H1 (cell line): ENCODE results near the gene GYS2. TPM values are rescaled to one million over a fixed set of nuclear protein-coding genes. Genes with fewer than 3 reads are reported as not detected.

Source experiments
- CTCF ChIA-PET: fragments of 300-600 bp; sonication (Branson Sonifier 250); formaldehyde crosslinking; loops from one replicate; lab custom pipeline; 2021; ENCODE audit not compliant: partially characterized antibody; lab: Charles Lee
- POLR2A ChIA-PET: fragments of 300-600 bp; sonication (Branson Sonifier 250); formaldehyde crosslinking; loops from one replicate; lab custom pipeline; 2021; ENCODE audit warnings: inconsistent platforms; ENCODE audit not compliant: partially characterized antibody; lab: Charles Lee
- DNase-seq, 2 experiments: peaks; one replicate each; pipeline versions ENCODE4 v3.0.0 to v3.0.0-alpha.2; 2010 to 2022; ENCODE audit warnings: low spot score in 2 of 2, low read depth in 1 of 2, mixed read lengths in 1 of 2
- FAIRE-seq: peaks from 2 replicates; lab custom pipeline; 2011; peaks lifted over from hg19 to GRCh38; lab: Jason Lieb, UNC
- H2AFZ ChIP-seq: 2 replicates; pipeline ENCODE4 v1.8.1; 2012; ENCODE audit warnings: low read length, inconsistent platforms
- H2AK5ac ChIP-seq: 2 replicates; pipeline ENCODE4 v1.6.1; 2013; ENCODE audit warnings: low read depth, low read length
- H2BK120ac ChIP-seq: replicated peaks from 2 replicates; pipeline ENCODE3; 2013; ENCODE audit warnings: low read depth, low read length, inconsistent platforms
- H2BK12ac ChIP-seq: 2 replicates; pipeline ENCODE4 v1.6.1; 2013; ENCODE audit warnings: low read depth, low read length
- H2BK15ac ChIP-seq: 2 replicates; pipeline ENCODE4 v1.6.1; 2013; ENCODE audit warnings: low read length
- H2BK20ac ChIP-seq: 2 replicates; pipeline ENCODE4 v1.6.1; 2013; ENCODE audit warnings: low read length
- H2BK5ac ChIP-seq: 2 replicates; pipeline ENCODE4 v1.6.1; 2013; ENCODE audit warnings: low read depth, low read length
- H3K14ac ChIP-seq: 2 replicates; pipeline ENCODE4 v1.6.1; 2013; ENCODE audit warnings: inconsistent platforms; ENCODE audit not compliant: insufficient read length
- H3K18ac ChIP-seq: 2 replicates; pipeline ENCODE4 v1.6.1; 2013; ENCODE audit warnings: low read length; ENCODE audit errors: extremely low read depth
- H3K23ac ChIP-seq: 2 replicates; pipeline ENCODE4 v1.6.1; 2013; ENCODE audit warnings: inconsistent platforms; ENCODE audit not compliant: insufficient read length
- H3K23me2 ChIP-seq: 2 replicates; pipeline ENCODE4 v1.6.1; 2013; ENCODE audit warnings: low read depth, low read length
- H3K27ac ChIP-seq: 2 replicates; pipeline ENCODE4 v1.6.1; 2011; ENCODE audit warnings: low read depth, low read length, inconsistent platforms
- H3K27me3 ChIP-seq, 4 experiments: replicated peaks in 1 of 4; 1 replicate in 1 of 4; 2 replicates in 3 of 4; pipeline versions ENCODE4 v1.6.1 to v1.8.1; 2011 to 2013; ENCODE audit warnings: low read length in 3 of 4, mild to moderate bottlenecking in 3 of 4, inconsistent platforms in 2 of 4, mixed read lengths in 2 of 4, moderate library complexity in 1 of 4; ENCODE audit not compliant: control insufficient read depth in 3 of 4, insufficient read depth in 3 of 4; ENCODE audit errors: extremely low read depth in 1 of 4
- H3K36me3 ChIP-seq, 4 experiments: 2 replicates each; pipeline versions ENCODE4 v1.6.1 to v1.8.1; 2011 to 2013; ENCODE audit warnings: mild to moderate bottlenecking in 4 of 4, low read length in 3 of 4, moderate library complexity in 2 of 4, control low read depth in 1 of 4, inconsistent platforms in 1 of 4; ENCODE audit not compliant: insufficient read depth in 4 of 4, control insufficient read depth in 2 of 4
- H3K4ac ChIP-seq: replicated peaks from 2 replicates; pipeline ENCODE3; 2013; ENCODE audit warnings: low read length, low read depth, mixed read lengths, inconsistent platforms; ENCODE audit not compliant: insufficient read length
- H3K4me1 ChIP-seq, 4 experiments: replicated peaks in 1 of 4; 1 replicate in 1 of 4; 2 replicates in 3 of 4; pipeline versions ENCODE4 v1.6.1 to v1.8.1; 2011 to 2013; ENCODE audit warnings: low read length in 3 of 4, inconsistent platforms in 2 of 4, mixed read lengths in 1 of 4; ENCODE audit not compliant: insufficient read depth in 4 of 4, control insufficient read depth in 3 of 4
- H3K4me2 ChIP-seq, 2 experiments: 2 replicates each; pipeline versions ENCODE4 v1.6.1 to v1.8.1; 2011 to 2013; ENCODE audit warnings: low read depth in 2 of 2, low read length in 2 of 2, control low read depth in 1 of 2, inconsistent platforms in 1 of 2, mild to moderate bottlenecking in 1 of 2; ENCODE audit not compliant: insufficient read depth in 1 of 2
- H3K4me3 ChIP-seq, 4 experiments: fragments of 200-600, 300-600 bp in 1 of 4; sonication (generic), shearing (Covaris generic), sonication (Bioruptor Twin) in 1 of 4; 2 replicates each; pipeline versions ENCODE4 v1.5.1 to v1.8.1; 2011 to 2016; ENCODE audit warnings: low read length in 4 of 4, low read depth in 3 of 4, control low read depth in 2 of 4, inconsistent platforms in 2 of 4, mild to moderate bottlenecking in 2 of 4, mixed read lengths in 1 of 4, moderate library complexity in 1 of 4; ENCODE audit not compliant: insufficient read depth in 2 of 4; ENCODE audit errors: extremely low read depth in 1 of 4
- H3K56ac ChIP-seq: replicated peaks from 2 replicates; pipeline ENCODE3; 2013; ENCODE audit warnings: low read depth, mild to moderate bottlenecking, mixed read lengths, low read length, inconsistent platforms; ENCODE audit not compliant: insufficient read length
- H3K79me1 ChIP-seq: 2 replicates; pipeline ENCODE4 v1.6.1; 2013; ENCODE audit warnings: low read depth, low read length, control low read depth
- H3K79me2 ChIP-seq, 2 experiments: 2 replicates each; pipeline versions ENCODE4 v1.6.1 to v1.8.1; 2012 to 2013; ENCODE audit warnings: low read length in 2 of 2, mild to moderate bottlenecking in 2 of 2, inconsistent platforms in 1 of 2; ENCODE audit not compliant: insufficient read depth in 2 of 2, control insufficient read depth in 1 of 2
- H3K9ac ChIP-seq, 4 experiments: replicated peaks in 1 of 4; 1 replicate in 1 of 4; 2 replicates in 3 of 4; pipeline versions ENCODE4 v1.6.1 to v1.8.1; 2011 to 2013; ENCODE audit warnings: low read depth in 3 of 4, low read length in 3 of 4, control low read depth in 2 of 4, mild to moderate bottlenecking in 2 of 4, moderate library complexity in 2 of 4, inconsistent platforms in 1 of 4; ENCODE audit errors: extremely low read depth in 1 of 4
- H3K9me3 ChIP-seq, 2 experiments: 2 replicates each; pipeline versions ENCODE4 v1.6.1 to v1.8.1; 2012 to 2013; ENCODE audit warnings: mild to moderate bottlenecking in 2 of 2, moderate library complexity in 2 of 2, control low read depth in 1 of 2, inconsistent platforms in 1 of 2, low read depth in 1 of 2, low read length in 1 of 2, mixed read lengths in 1 of 2; ENCODE audit not compliant: insufficient read depth in 2 of 2
- H4K20me1 ChIP-seq, 2 experiments: replicated peaks in 1 of 2; 2 replicates each; pipeline versions ENCODE3 to v1.8.1; 2011 to 2013; ENCODE audit warnings: inconsistent platforms in 2 of 2, low read length in 2 of 2, mild to moderate bottlenecking in 1 of 2; ENCODE audit not compliant: insufficient read depth in 2 of 2, control insufficient read depth in 1 of 2
- H4K5ac ChIP-seq: 2 replicates; pipeline ENCODE4 v1.6.1; 2013; ENCODE audit warnings: low read length, low read depth, mixed read lengths, inconsistent platforms; ENCODE audit not compliant: insufficient read length
- H4K8ac ChIP-seq: 2 replicates; pipeline ENCODE4 v1.8.0; 2013; ENCODE audit warnings: mild to moderate bottlenecking, moderate library complexity, low read length, inconsistent platforms; ENCODE audit not compliant: insufficient read depth; ENCODE audit errors: extremely low read depth
- H4K91ac ChIP-seq: replicated peaks from 2 replicates; pipeline ENCODE3; 2013; ENCODE audit warnings: low read length, mixed read lengths, inconsistent platforms; ENCODE audit not compliant: insufficient read length
- ASH2L ChIP-seq: fragments of 200-600, 300-600 bp; sonication (generic); IDR thresholded peaks from one replicate; pipeline ENCODE4 v1.7.1; 2017; ENCODE audit warnings: low read length
- BACH1 ChIP-seq: IDR thresholded peaks from 2 replicates; pipeline ENCODE4 v1.6.1; 2012; ENCODE audit warnings: low read length, improper control_type of control experiment
- CBX5 ChIP-seq: fragments of 300-800, 300-1000 bp; sonication (generic); IDR thresholded peaks from 2 replicates; pipeline ENCODE4 v1.7.1; 2016; ENCODE audit warnings: antibody characterized with exemption, low read length, low read depth
- EZH2 ChIP-seq: fragments of 200-600 bp; sonication (generic); IDR thresholded peaks from 2 replicates; pipeline ENCODE4 v1.7.1; 2012; ENCODE audit warnings: low read depth, mild to moderate bottlenecking, moderate library complexity, low read length, inconsistent platforms; ENCODE audit not compliant: severe bottlenecking
- HDAC6 ChIP-seq: IDR thresholded peaks from one replicate; pipeline ENCODE4 v1.7.1; 2012; ENCODE audit warnings: low read depth, mild to moderate bottlenecking, inconsistent platforms, low read length, moderate library complexity
- KDM4A ChIP-seq: IDR thresholded peaks from one replicate; pipeline ENCODE4 v1.7.1; 2012; ENCODE audit warnings: low read depth, mild to moderate bottlenecking, moderate library complexity, low read length, inconsistent platforms; ENCODE audit not compliant: severe bottlenecking
- RNF2 ChIP-seq: fragments of 200-900, 300-1000 bp; sonication (generic); IDR thresholded peaks from 2 replicates; pipeline ENCODE4 v1.7.1; 2016; ENCODE audit warnings: borderline replicate concordance, low read depth, mild to moderate bottlenecking, antibody characterized with exemption, low read length; ENCODE audit not compliant: poor library complexity, severe bottlenecking; ENCODE audit errors: missing control alignments
- SIN3A ChIP-seq, 2 experiments: IDR thresholded peaks in 1 of 2; conservative IDR thresholded peaks in 1 of 2; 2 replicates each; pipeline ENCODE4 v1.6.1; 2011 to 2012; ENCODE audit warnings: low read length in 2 of 2, improper control_type of control experiment in 1 of 2, low read depth in 1 of 2, mild to moderate bottlenecking in 1 of 2
- SP2 ChIP-seq: IDR thresholded peaks from 2 replicates; pipeline ENCODE4 v1.6.1; 2012; ENCODE audit warnings: mild to moderate bottlenecking, low read length, inconsistent platforms
- SUZ12 ChIP-seq: fragments of 200-600 bp; sonication (generic); IDR thresholded peaks from 2 replicates; pipeline ENCODE4 v1.6.1; 2012; ENCODE audit warnings: mild to moderate bottlenecking, inconsistent platforms, low read length, moderate library complexity, mixed read lengths
- TAF7 ChIP-seq: optimal IDR thresholded peaks from 2 replicates; pipeline ENCODE3; 2011; ENCODE audit warnings: low read depth, mild to moderate bottlenecking, inconsistent platforms, low read length, moderate library complexity, borderline replicate concordance
- TCF12 ChIP-seq: IDR thresholded peaks from 2 replicates; pipeline ENCODE4 v1.6.1; 2011; ENCODE audit warnings: low read depth, mild to moderate bottlenecking, low read length
- YY1 ChIP-seq: IDR thresholded peaks from 2 replicates; pipeline ENCODE4 v1.6.1; 2011; ENCODE audit warnings: low read depth, mild to moderate bottlenecking, low read length
- ZNF274 ChIP-seq: IDR thresholded peaks from 2 replicates; pipeline ENCODE4 v1.7.0; 2012; ENCODE audit warnings: low read length, borderline replicate concordance; ENCODE audit errors: extremely low read depth
- polyA plus RNA-seq, 7 experiments: library from polyadenylated mRNA; depleted of rRNA in 3 of 7; stranded (reverse) in 5 of 7; unstranded in 2 of 7; fragments of >200 nt in 5 of 7; fragments of 200-250 nt in 2 of 7; gene quantifications; 1 replicate in 5 of 7; 2 replicates in 1 of 7; 4 replicates in 1 of 7; pipeline versions ENCODE4 v1.2.1 to v1.2.3, GENCODE V29; 2011 to 2013; ENCODE audit warnings: missing spikeins in 2 of 7, mixed read lengths in 2 of 7
- total RNA-seq: library from RNA; stranded (reverse); fragmentation: NEBNext Ultra II Directional; extraction: Animal tissue kit (Norgen Biotek cat#: 25700); gene quantifications from 2 replicates; pipeline ENCODE4 v1.2.1, GENCODE V29; 2021

Gene GYS2
- total and polyA plus RNA-seq, 2 of the 8 experiments (the other 6 are each of a cell fraction or from before 2014, with no cell fraction given): not detected

GRCh38 chr12:21523148-21523547 is 81.5 kb downstream of the GYS2 start:
- Histone ChIP-seq H3K27me3 (peaks cover 0 to 16% (median 6%) of the 10 kb centered on the region in 4 experiments; a peak in 3 of 7 replicates), H3K18ac (no peak overlapping the region), H3K23me2 (peaks cover 6% of the 10 kb centered on the region; the same call in 1 of the 2 replicates), H2AFZ (no peak overlapping the region), H2AK5ac (no peak overlapping the region), H2BK12ac (no peak overlapping the region), H3K4me1 (peaks cover 0 to 4% (median 0%) of the 10 kb centered on the region in 4 experiments; a peak in 1 of 7 replicates), H3K9ac (no peak overlapping the region), H4K91ac (no peak overlapping the region), H2BK5ac (no peak overlapping the region), H3K4me2 (no peak overlapping the region), H3K27ac (no peak overlapping the region), H2BK120ac (no peak overlapping the region), H4K8ac (no peak overlapping the region), H2BK15ac (no peak overlapping the region), H3K36me3 (no peaks in the 10 kb centered on the region), H4K20me1 (no peaks in the 10 kb centered on the region), H2BK20ac (no peak overlapping the region), H3K56ac (no peak overlapping the region), H3K14ac (no peak overlapping the region), H4K5ac (no peak overlapping the region), H3K9me3 (no peaks in the 10 kb centered on the region), H3K79me2 (no peaks in the 10 kb centered on the region), H3K4ac (no peak overlapping the region), H3K23ac (no peak overlapping the region), H3K4me3 (no peak overlapping the region), H3K79me1 (no peaks in the 10 kb centered on the region)
- DNase-seq: no peak
- ChIA-PET CTCF (no interaction called here), POLR2A (interaction anchor here (1.2 kb wide), 1 partner anchor 21 kb away, joined by 3 read pairs; the partner anchor contains the start of genes GOLT1B and RECQL)
- no peak for FAIRE-seq
- TF ChIP-seq SP2 (no peak), SIN3A (conservative IDR thresholded peaks at IDR 0.05 in 1 of 2, IDR thresholded peaks at IDR 0.05 in 1 of 2; ENCODE audit: low read depth in 1 of 2, low read length in 2 of 2) (no peak), RNF2 (no peak), EZH2 (no peak), ZNF274 (no peak), CBX5 (no peak), BACH1 (no peak), SUZ12 (no peak), TAF7 (no peak), TCF12 (no peak), YY1 (no peak), ASH2L (no peak), HDAC6 (no peak), KDM4A (no peak)
